GM18502 (cell line): ENCODE results near the gene EIF2AK2.

Experiments used
- ATAC-seq: cut with Tn5 transposase; IDR thresholded peaks from one replicate; pipeline ENCODE4 v1.9.1; 2021; ENCODE audit warnings: mild to moderate bottlenecking; ENCODE audit not compliant: unreplicated experiment, poor library complexity

EIF2AK2 gene

DNA sequence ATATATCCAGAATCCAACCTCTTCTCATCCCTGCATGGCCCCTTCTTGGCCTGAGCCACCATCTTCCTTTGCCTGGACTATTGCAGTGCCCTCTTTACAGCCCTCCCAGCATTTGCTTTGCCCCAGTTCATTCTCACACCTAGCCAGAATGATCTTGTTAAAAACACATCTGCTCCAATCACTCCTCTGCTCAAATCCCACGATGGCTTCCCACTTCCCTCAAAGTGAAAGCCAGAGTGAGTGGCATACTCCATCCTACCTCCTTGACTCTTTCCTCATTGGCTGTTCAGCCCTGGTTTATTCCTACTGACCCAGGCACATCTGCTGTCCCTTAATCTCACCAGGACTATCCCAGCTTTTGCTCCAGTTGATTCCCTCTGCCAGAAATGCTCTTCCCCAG lies 17.0 kb upstream of the EIF2AK2 start:
- ATAC-seq, result no peak

DNA sequence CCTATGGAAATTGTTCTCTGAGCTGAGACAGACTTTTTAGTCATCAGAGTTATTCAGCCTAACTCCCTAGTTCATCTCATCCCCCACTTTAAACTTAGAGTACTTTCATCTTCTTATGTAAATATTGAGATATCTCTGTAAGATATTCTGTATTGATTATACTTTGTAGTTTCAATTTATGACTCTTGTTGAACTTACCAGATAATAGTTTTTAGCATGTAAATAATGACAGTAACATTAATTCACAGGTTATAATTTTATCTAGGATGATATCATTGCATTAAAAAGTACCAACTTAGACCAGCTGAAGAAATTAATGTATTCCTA lies 14.8 kb upstream of the EIF2AK2 start:
- no peak for ATAC-seq

DNA sequence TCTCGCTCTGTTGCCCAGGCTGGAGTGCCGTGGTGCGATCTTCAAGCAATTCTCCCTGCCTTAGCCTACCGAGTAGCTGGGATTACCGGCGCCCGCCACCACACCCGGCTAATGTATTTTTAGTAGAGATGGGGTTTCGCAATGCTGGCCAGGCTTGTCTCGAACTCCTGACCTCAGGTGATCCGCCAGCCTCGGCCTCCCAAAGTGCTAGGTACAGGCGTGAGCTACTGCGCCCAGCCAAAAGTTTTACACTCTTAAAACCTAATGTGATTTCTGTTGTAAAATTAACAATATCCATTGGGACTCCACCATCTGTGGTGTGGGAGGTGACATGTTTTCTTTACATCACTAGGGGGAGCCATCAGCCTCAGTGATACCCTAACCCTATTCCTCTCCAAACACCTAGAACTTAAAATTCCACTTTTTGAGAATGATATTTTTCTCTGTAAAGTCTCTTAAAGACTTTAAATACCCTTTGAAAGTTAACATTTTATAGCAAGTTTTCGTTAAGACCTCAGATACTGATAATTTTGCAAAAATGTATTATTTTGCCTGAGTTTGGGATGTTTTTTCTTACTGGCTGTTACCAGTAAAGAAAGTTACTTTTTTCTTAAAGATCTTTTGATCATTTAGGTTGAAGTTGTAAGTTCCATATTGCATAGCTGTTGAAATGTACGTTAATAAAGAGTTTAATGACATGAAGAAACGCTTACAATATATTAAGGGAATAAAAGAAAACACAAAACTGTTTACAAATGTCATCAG lies 11.6 kb upstream of the EIF2AK2 start:
- no peak for ATAC-seq

DNA sequence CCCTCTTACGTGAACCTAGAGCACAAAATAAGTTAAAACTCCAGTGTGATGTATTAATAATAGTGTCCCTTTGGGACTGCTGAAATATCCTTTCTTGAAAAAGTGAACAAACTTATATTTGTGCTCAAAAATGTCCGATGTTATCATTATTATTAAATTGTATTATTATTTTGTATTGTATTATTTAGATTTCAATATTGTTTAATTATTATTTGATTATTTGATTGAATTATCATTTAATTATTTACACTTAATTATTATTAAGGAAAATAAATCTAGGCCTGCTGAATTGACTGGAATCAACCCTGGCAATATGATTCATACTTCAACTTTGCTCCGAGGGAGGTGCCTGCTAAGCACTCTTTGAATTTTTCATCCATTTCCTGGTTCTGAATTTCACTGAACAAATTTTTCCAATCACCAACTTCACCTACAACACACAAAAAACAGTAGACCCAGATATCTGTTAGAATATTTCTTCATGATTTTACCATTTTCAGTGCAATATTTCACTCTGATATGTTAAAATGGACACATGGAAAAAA lies 10.9 kb upstream of the EIF2AK2 start:
- no peak for ATAC-seq

DNA sequence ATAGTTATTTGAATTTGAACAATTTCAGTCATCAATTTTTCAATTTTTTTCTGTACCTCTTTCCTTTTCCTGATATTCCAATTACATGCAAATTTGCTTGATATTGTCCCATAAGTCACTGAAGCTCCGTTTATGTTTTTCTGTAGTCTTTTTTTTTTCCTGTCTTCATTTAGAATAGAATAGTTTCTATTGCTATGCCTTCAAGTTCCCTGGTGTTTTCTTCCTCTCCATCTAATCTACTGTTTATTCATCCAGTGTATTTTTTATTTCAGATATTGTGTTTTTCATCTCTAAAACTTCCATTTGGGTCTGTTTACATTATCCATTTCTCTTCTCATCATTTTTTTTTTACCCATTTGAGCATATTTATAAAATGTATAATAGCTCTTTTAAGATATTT lies 8.0 kb upstream of the EIF2AK2 start:
- ATAC-seq, result no peak

DNA sequence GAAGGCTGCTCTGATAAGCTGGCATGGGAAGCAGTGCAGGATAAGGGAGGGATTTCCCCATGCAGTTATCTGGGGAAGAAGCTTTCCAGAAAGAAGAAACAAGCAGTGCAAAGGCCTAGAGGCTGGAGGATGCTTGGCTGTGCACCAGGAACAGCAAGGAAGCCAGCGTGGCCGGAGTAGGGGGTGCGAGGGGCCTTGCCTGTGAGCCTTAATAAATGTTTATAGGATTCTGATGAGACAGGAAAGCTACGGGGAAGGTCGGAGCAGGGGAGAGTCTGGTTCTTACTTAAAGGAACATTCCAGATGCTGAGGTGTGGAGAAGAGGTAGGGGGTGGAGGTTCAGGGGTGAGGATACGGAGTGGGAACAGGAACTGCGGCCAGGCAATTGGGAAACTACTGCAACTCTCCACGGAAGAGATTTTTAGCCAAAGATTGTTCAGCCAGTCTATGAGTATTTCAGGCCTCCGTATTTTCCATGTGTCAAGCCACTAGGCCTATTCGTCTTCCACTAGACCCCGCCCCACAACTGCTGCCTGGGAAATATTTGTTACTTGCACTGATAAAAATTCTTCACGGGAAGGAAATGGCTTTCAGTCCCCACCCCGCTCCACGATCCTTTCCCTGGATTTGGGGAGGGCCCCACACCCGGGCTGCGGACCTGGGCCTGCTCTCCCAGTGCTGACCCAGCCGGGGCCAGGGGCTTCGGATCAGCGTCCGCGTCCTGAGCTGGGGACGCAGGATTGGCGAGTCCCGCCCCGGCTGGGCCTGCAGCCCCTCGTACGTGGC lies 516 bp downstream of the EIF2AK2 start:
- ATAC-seq, result peak; percentile 26

DNA sequence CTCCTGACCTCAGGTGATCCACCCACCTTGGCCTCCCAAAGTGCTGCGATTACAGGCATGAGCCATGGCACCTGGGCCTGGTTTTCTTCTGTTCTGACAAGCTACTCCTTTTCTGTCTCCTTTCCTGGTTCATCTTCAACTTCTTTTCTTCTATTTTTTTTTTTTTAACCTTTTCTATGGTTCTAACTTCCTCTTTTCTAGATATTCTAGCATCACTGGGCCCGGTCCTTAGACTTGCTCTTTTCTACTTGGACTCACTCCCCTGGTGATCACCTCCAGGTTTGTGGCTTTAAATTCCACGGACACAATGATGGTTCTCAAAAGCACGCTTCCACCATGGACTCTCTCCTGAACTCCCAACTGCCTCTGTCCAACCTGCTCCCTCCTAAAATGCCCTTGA lies 2.0 kb downstream of the EIF2AK2 start:
- no peak for ATAC-seq

DNA sequence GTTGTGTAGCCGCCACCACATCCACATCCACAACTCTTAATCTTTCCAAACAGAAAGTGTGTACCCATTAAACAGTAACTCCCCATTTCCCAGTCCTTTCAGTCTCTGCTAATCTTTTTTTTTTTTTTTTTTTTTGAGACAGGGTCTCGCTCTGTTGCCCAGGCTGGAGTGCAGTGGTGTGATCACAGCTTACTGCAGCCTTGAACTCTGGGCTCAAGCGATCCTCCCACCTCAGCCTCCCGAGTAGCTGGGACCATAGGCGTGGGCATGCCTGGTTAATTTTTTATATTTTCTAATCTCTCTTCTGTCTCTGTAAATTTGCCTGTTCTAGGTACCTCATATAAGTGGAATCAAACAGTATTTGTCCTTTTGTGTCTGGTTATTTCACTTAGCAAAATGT lies 3.6 kb downstream of the EIF2AK2 start:
- no peak for ATAC-seq

DNA sequence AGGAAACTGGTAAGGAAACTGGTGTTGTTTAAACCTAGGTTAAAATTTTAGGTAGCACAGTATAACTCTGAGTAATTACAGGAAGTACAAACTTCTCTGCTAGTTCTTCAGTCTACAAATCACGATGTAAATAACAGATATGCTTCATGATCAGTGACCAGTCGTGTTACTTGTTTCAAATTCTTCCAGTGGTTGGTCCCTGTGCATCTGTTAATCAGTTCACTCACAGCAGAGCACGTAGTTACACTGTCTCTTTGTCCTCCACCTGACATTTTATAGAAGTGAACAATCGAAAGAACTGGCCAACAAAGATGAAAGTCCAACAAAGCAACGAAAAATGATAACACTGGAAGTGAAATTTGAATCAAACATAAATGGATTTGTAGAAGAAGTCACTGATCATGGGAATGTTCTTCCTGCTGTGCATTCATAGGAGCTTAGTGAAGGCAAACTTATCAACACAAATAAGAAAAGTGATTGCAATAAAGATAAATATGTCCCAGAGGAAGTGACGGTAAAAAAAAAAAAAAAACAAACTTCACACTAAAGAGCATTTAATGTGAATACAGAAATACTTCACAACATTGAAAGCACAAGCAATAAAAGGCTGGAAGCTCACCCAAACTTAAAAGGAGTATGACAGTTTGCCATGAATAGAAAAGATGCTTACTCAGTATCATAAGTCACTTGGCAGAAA lies 7.0 kb downstream of the EIF2AK2 start:
- ATAC-seq, result no peak

DNA sequence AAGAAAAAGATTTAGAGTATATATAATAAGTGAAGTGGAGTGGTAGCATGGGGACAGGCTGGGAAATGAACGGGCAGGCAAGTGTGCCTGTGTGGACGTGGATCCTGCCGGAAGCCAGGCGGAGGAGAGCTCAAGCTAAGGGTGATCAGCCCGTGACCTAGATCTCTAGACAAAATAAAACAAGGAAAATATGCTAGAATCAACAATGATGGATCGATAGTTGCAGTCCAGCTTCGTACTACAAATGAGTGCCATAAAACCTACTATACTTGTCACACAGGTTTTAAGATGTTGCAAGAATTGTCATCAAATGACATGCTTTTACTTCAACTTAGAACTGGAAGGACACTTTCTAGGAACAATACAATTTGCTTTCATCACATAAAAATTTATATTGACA lies 8.5 kb downstream of the EIF2AK2 start:
- no peak for ATAC-seq

DNA sequence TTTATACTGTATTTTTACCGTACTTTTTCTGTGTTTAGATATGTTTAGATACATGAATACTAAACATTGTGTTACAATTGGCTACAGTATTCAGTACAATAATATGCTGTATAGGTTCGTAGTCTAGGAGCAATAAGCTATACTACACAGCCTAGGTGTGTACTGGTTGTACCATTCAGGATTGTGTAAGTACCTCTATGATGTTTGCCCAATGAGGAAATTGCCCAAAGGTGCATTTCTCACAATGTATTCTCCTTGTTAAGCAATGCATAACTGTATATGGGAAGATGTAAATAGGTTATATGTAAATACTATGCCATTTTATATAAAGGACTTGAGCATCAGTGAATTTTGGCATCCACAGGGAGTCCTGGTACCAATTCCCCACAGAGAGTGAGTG lies 10.7 kb downstream of the EIF2AK2 start:
- ATAC-seq, result no peak

DNA sequence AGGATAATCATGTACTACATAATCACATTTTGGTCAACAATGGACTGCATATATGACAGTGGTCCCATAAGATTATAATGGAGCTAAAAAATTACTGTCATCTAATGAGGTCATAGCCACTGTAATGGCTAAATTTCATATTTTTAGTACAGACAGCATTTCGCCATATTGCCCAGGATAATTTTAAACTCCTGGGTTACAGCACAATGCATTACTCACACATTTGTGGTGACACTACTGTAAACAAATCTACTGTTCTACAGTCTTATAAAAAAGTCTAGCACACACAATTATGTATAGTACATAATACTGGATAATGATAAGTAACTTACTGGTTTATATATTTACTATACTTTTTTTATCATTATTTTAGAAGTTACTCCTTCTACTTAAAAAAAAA lies 12.8 kb downstream of the EIF2AK2 start:
- no peak for ATAC-seq

DNA sequence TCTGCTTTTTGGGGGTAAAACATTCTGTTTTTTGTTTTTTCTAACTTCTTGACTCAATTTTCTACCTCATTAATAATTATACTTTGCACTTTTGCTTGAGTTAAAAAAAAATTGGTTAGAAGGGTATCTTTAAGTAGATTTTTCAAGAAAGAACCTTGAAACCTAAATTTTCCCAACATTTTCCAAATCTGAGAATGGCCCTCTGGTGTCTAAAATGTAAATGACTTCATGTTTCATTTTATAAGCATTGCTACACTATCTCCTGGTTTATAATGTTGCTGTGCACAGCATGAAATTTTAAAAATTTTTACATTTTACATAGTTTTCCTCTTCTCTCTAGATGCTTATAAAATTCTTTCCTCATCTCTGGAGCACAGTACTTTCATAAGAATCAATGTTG lies 14.2 kb downstream of the EIF2AK2 start:
- ATAC-seq, result no peak

DNA sequence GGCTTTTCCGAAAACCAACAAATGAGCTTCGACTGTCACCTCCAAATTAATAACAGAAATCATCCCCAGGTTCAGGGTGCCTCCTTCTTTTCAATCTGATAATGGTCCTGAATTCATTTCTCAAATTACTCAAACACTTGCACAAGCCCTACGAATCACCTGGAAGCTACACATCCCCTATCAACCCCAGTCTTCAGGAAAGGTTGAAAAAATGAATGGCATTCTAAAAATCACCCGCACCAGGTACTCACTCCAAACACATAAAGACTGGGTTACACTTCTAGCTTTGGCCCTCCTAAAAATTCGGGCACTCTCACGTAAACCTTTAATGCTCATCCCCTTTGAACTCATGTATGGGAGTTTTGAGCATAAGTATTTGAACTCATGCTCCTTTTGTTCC lies 23.9 kb downstream of the EIF2AK2 start:
- no peak for ATAC-seq

DNA sequence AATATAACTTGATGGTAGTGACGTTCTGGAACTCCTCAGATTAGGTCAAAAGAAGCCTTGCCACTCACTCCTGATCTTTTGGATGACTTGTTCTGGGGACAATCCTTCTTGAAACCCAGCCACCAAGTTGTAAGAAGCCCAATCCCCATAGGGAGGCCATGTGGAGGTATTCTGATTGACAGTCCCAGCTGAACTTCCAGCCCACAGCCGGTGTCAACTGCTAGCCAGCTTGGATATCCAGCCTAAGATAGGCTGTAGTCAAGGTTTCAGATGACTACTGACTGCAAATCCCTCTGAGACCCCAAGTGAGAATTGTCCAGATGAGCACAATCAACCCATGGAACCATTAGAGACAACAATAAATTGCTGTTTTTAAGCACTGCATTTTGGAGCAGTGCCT lies 31.4 kb downstream of the EIF2AK2 start:
- no peak for ATAC-seq

DNA sequence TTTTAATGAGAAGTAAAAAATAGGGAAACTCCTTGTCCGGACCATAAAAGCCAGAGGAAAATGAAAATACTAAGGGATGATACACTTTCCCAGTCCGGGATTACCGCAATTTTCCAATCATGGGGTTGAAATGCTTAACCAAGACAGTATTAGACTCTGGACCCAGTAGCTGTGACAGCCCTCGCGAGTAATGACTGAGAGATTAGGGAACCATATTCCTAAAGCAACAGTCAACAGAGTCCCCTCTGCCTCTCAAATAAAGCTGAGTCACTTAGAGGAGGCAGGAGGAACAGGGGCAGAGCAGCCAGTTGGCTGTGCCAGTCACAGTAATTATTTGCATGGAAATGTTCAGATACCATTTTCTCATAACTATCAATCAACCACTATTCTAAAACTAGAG lies 37.6 kb downstream of the EIF2AK2 start:
- no peak for ATAC-seq

DNA sequence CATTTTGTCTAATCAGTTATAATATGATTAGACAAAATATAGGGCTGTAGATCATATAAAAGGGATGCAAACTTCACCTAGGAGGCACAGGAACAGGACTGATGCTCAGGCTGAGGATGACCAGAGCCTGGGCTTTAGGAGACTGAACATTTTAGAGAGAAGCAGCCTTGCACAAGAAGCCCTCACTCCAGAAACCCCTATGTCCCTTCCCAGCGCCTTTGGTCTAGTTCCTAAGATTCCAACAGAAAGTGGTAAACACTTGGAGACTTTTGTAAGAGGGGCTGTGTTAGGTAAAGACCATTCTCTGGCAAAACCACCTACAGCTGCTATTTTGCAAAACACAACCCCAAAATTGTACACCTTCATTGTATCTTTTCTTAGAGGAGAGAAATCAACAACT lies 39.2 kb downstream of the EIF2AK2 start:
- ATAC-seq, result no peak

DNA sequence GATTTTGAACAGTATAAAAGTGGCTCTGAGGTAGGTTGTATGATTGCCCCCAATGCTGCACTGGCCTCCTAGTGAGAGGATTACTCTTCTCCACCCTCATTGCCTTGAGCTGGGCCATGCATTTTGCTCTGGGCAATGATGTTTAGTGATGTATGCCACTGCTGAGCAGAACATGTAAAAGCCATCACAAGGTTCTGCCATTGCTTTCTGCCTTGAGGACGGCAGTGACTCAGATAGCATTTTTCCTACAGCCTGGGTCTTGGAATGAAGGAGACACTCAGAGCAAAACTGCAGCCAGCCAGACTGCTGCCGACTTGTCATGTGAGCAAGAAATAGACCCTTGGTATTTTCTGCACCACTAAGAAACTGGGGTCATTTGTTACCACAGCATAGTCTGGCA lies 44.8 kb downstream of the EIF2AK2 start:
- ATAC-seq, result no peak

DNA sequence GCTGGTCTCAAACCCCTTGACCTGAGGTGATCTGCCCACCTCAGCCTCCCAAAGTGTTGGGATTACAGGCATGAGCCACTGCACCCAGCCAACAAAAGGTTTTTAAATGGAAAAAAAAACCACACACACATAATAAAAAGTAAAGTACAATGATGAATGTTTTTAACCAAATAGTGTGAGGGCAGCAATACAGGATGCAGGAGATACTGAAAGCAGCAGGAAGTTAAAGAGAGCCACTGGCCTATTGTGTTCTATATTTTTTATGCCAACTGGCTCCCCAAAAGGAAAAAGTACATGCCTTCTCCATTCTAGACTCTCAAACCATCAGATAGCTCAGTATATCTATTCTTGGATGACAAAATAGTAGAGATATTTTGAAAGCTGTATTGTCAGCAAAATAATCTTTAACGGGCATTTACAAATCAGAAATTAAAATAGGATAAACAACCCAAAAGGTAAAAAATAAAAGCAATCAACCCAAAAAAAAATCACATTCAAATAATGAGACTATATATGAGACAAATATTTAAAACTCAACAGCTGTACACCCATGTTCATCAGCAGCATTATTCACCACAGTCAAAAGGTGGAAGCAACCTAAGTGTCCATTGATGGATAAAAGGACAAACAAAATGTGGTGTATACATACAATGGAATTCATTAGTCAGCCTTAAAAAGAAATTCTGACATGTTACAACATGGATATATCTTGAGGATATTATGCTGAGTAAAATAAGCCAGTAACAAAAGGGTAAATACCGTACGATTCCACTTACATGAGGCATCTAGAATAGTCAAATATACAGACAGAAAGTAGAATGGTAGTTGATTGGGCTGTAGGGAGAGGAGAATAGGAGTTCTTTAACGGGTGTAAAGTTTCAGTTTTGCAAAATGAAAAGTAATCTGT lies 46.2 kb downstream of the EIF2AK2 start:
- ATAC-seq, result no peak

DNA sequence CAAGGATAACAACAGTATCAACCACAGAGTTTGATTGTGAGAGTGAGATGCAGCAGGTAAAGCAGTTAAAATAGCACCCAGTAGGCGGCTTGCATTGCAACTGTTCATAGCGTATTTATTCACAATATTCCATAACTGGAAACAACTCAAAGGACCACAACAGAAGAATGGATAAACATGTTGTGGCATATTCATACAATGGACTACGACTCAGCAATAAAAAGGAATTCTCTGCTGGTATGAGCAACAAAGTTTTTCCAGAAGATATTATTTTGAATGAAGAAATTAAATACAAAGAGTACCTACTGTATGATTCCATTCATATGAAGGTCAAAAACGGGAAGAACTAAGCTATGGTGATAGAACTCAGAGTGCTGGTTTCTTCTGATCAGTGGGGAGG lies 47.3 kb downstream of the EIF2AK2 start:
- no peak for ATAC-seq
